ENCODE data around the gene TCF20. TPM values are rescaled to one million over a fixed set of nuclear protein-coding genes. Genes with fewer than 3 reads are reported as not detected.

The TCF20 gene
- total RNA-seq, 4 donors from 2014 or later = 40.2 to 52.5 (median 41.0) TPM

GRCh38 chr22:42292732-42293520, 22.5 kb upstream of the TCF20 start:
- DNase-seq = no peak
- Histone ChIP-seq H3K27ac (no peak overlapping the region), H3K36me3 (no peaks in the 10 kb centered on the region), H3K27me3 (no peaks in the 10 kb centered on the region), H3K9me3 (no peaks in the 10 kb centered on the region), H3K4me3 (no peak overlapping the region), H3K4me1 (peaks cover 0 to 56% (median 20%) of the 10 kb centered on the region in 3 donors)
- WGBS, 2 donors = 80% methylated on average over 1 to 3 of the region's 12 CpGs
- intact Hi-C loops (cut with DNase I) = no loop called here
- TF ChIP-seq CTCF (IDR thresholded peaks at IDR 0.05) = no peak
- TF ChIP-seq POLR2A (IDR thresholded peaks at IDR 0.05) = no peak

DNA sequence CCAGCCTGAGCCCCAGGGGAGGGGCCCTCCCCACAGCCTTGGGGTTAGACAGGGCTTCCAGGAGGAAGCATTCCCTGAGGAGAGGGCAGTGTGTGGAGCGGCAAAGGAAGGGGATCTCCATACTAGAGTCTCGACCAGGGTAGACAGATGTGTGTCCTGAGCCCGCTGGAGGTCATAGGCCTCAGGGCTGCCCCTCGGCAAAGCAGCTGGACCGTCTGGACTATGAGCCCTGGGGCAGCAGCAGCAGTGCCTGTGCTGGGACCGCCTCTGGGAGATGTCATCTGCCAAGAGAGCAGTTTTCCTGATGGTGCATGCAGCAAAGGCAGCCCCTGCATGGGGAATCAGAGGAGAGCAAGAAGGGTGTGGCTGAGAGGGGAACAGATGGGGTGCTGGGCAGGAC, 20.8 kb upstream of the TCF20 start:
- Histone ChIP-seq H3K27ac (no peak overlapping the region), H3K4me1 (peaks cover 0 to 49% (median 17%) of the 10 kb centered on the region in 3 donors), H3K36me3 (no peaks in the 10 kb centered on the region), H3K4me3 (no peak overlapping the region), H3K27me3 (no peaks in the 10 kb centered on the region), H3K9me3 (no peaks in the 10 kb centered on the region)
- intact Hi-C loops (cut with DNase I) = no loop called here
- TF ChIP-seq CTCF (IDR thresholded peaks at IDR 0.05) (no peak), POLR2A (IDR thresholded peaks at IDR 0.05) (no peak)
- no peak for DNase-seq
- WGBS, 2 donors = 80 to 83% methylated on average over 1 to 5 of the region's 6 CpGs

DNA sequence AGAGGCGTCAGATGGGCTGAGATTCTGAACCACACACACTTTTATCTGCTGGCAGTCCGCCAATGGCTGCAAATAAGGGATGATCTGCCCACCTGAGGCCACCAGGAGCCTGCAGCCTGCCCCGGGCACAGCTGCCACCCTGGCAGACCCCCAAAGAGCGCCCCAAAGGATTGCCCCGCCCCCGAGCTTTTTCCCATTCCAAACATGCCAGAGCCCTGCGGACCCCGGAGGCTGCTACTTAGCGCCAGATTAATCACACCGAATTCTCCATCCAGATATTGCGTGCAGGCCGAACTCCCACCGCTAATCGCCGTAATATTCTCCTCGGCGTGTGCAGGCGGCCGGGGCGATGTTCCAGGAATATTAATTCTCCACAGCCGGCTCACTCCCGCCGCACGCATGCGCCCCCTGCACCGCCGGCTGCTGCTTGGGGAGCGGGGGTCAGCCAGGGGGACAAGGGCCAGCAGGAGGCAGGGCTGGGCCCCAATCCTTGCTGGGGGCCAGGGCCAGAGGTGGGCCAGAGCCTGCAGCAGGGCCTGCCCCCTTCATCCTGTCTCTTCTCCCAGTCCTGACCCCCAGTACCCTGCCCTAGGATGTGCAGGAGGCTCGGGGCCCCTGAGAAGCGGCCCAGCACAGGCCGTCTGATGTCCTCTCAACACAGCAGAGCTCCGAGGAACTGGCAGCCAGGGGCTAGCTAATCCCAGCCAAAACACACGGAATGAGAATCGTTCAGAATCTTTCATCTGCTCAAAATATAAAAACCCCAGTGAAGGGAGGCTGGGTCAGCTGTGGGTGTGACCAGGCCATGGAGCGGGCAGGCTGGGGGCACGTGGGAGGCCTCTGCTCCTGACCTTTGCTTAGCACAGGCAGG, 19.5 kb upstream of the TCF20 start:
- 57 to 58% methylated on average over 10 to 16 of the region's 36 CpGs for WGBS, 2 donors
- Histone ChIP-seq H3K36me3 (no peaks in the 10 kb centered on the region), H3K4me1 (peaks cover 0 to 46% (median 17%) of the 10 kb centered on the region in 3 donors), H3K27me3 (peaks cover 0 to 4% (median 0%) of the 10 kb centered on the region in 4 donors), H3K4me3 (no peak overlapping the region), H3K27ac (no peak overlapping the region), H3K9me3 (no peaks in the 10 kb centered on the region)
- no peak for DNase-seq
- TF ChIP-seq CTCF (IDR thresholded peaks at IDR 0.05) = no peak
- no peak for TF ChIP-seq POLR2A (IDR thresholded peaks at IDR 0.05)
- intact Hi-C loops (cut with DNase I) = no loop called here

- Histone ChIP-seq H3K27ac (no peak overlapping the region), H3K9me3 (no peaks in the 10 kb centered on the region), H3K36me3 (no peaks in the 10 kb centered on the region), H3K4me3 (no peak overlapping the region), H3K4me1 (peaks cover 3 to 46% (median 17%) of the 10 kb centered on the region in 3 donors), H3K27me3 (peaks cover 0 to 16% (median 0%) of the 10 kb centered on the region in 4 donors)
- TF ChIP-seq CTCF (IDR thresholded peaks at IDR 0.05) (no peak), POLR2A (IDR thresholded peaks at IDR 0.05) (no peak)
- 50 to 58% methylated on average over 2 to 5 of the region's 5 CpGs for WGBS, 2 donors
- no peak for DNase-seq
- intact Hi-C loops (cut with DNase I) = no loop called here
Observed at GRCh38 chr22:42288791-42289190, 18.3 kb upstream of the TCF20 start.
